ENCODE results near the gene GRIK1. TPM values are rescaled to one million over a fixed set of nuclear protein-coding genes. Genes with fewer than 3 reads are reported as not detected.

The GRIK1 gene
- total RNA-seq, 2 donors from 2014 or later, result not detected

DNA sequence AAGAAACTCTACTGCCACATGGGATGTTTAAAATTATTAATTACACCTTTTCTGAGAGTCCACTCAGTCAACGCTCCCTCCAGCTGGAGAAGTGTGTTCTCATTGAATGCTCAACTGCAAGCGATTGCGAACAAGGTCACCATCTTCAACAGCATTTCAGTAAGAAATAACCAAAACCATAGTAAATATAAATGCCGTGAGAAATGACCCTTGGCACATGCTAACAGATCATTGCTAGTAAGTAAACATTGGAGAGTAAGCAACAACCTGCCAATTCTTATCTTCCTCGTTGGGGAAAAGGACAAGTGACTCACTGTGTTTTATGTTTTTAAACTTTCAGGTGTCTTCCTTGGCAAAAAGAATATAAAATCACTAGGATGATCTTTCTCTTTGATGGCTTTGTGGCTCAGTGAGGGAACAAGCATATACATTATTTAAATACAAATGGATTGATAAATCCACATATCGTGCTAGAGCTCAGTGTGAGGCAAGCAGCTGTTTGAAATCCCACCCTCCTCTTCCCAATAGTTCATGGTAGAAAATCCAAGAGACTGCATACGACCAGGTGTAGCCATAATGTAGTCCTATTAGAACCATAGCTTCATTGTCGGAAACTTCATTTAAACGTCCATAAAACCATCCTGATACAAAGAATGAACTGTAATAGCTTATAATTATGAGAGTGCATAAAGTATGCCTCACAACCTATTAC lies 214.6 kb downstream of the GRIK1 start:
- DNase-seq (ENCODE audit: low spot score in 2 of 2) (no peak), ATAC-seq (no peak)
- Mint-ChIP-seq H3K9me3 (no peaks in the 10 kb centered on the region), H3K36me3 (no peaks in the 10 kb centered on the region), H3K27ac (no peak overlapping the region)

DNA sequence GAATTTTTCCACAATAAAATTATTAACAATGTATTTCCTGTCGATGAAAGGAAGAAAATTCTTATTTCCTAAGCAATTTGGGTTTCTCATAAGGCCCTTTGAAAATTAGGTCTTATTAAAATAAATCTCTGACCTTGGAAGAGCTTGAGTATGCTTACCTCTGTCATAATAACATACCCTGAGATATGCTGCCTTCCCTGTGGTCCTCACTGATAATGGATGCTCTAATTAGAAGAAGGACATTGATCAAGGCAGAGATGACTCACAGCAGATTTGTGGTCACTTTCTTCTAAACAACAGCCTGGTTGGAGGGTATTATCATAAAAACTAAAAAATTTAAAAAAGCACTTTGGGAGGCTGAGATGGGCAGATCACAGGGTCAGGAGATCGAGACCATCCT lies 217.8 kb downstream of the GRIK1 start:
- Mint-ChIP-seq H3K36me3 (no peaks in the 10 kb centered on the region), H3K27ac (no peak overlapping the region), H3K9me3 (no peaks in the 10 kb centered on the region)
- DNase-seq (ENCODE audit: low spot score in 2 of 2) (no peak), ATAC-seq (no peak)

GRCh38 chr21:29721221-29721620 lies 218.6 kb downstream of the GRIK1 start:
- ATAC-seq (no peak), DNase-seq (ENCODE audit: low spot score in 2 of 2) (no peak)
- H3K27ac Mint-ChIP-seq, result no peak overlapping the region
- peaks cover 0 to 4% of the 10 kb centered on the region in 2 donors for H3K9me3 Mint-ChIP-seq
- peaks cover 0 to 4% of the 10 kb centered on the region in 2 donors for H3K36me3 Mint-ChIP-seq

DNA sequence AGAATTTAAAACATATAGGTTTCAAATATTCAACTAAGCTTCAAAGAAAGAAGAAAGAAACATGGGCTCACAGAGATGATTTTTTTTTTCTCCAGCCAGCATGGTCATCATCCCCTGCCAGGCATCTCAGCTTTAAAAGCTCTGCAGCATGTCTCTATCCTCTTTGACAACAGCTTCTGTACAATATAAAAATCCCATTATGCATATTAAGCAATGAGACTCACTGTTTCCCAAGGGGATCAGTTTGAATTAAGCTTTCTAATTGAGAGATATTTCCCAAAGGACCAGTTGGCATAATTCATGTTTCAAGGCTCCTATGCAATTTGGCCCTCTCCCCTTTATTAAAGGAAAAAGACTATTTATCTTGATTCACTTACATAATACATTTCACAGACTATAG lies 220.3 kb downstream of the GRIK1 start:
- Mint-ChIP-seq H3K9me3 (peaks cover 3 to 9% of the 10 kb centered on the region in 2 donors), H3K36me3 (peaks cover 0 to 7% of the 10 kb centered on the region in 2 donors), H3K27ac (no peak overlapping the region)
- ATAC-seq, result no peak
- no peak for DNase-seq (ENCODE audit: low spot score in 2 of 2)

GRCh38 chr21:29718081-29718815 lies 221.5 kb downstream of the GRIK1 start:
- Mint-ChIP-seq H3K36me3 (peaks cover 0 to 7% of the 10 kb centered on the region in 2 donors), H3K27ac (no peak overlapping the region), H3K9me3 (peaks cover 3 to 9% of the 10 kb centered on the region in 2 donors)
- DNase-seq (ENCODE audit: low spot score in 2 of 2), result no peak
- peak; percentile 26 to 30 for ATAC-seq

- no peak for DNase-seq (ENCODE audit: low spot score in 2 of 2)
- Mint-ChIP-seq H3K27ac (no peak overlapping the region), H3K36me3 (peaks cover 0 to 7% of the 10 kb centered on the region in 2 donors), H3K9me3 (peaks cover 3 to 9% of the 10 kb centered on the region in 2 donors)
- ATAC-seq, result no peak
These were observed 222.1 kb downstream of the GRIK1 start for GRCh38 chr21:29717659-29718058.

DNA sequence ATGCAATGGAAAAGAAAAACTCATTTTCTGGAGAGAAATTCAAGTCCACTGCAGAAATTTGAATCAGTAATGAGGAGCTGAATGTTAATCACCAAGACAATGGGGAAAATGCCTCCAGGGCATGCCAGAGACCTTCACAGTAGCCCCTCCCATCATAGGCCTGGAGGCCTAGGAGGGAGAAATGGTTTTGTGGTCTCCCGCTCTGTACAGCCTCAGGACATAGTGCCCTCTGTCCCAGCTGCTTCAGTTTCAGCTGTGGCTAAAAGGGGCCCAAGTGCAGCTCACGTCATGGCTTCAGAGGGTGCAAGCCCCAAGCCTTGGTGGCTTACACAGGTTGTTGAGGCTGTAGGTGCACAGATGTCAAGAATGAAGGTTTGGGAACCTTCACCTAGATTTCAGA lies 223.0 kb downstream of the GRIK1 start:
- Mint-ChIP-seq H3K9me3 (peaks cover 3 to 9% of the 10 kb centered on the region in 2 donors), H3K27ac (no peak overlapping the region), H3K36me3 (peaks cover 0 to 7% of the 10 kb centered on the region in 2 donors)
- ATAC-seq (no peak), DNase-seq (ENCODE audit: low spot score in 2 of 2) (no peak)

- Mint-ChIP-seq H3K27ac (no peak overlapping the region), H3K9me3 (peaks cover 3 to 9% of the 10 kb centered on the region in 2 donors), H3K36me3 (peaks cover 0 to 7% of the 10 kb centered on the region in 2 donors)
- DNase-seq (ENCODE audit: low spot score in 2 of 2), result no peak
- ATAC-seq, result no peak
These were observed 224.7 kb downstream of the GRIK1 start for GRCh38 chr21:29715089-29715488.

GRCh38 chr21:29712818-29713217 lies 227.0 kb downstream of the GRIK1 start:
- DNase-seq (ENCODE audit: low spot score in 2 of 2), result no peak
- H3K9me3 Mint-ChIP-seq, result peaks cover 3 to 9% of the 10 kb centered on the region in 2 donors
- H3K36me3 Mint-ChIP-seq, result peaks cover 0 to 7% of the 10 kb centered on the region in 2 donors
- H3K27ac Mint-ChIP-seq, result no peak overlapping the region
- no peak for ATAC-seq

- Mint-ChIP-seq H3K9me3 (peaks cover 3 to 5% of the 10 kb centered on the region in 2 donors), H3K27ac (no peak overlapping the region)
These were observed 228.6 kb downstream of the GRIK1 start for GRCh38 chr21:29711236-29711635.

DNA sequence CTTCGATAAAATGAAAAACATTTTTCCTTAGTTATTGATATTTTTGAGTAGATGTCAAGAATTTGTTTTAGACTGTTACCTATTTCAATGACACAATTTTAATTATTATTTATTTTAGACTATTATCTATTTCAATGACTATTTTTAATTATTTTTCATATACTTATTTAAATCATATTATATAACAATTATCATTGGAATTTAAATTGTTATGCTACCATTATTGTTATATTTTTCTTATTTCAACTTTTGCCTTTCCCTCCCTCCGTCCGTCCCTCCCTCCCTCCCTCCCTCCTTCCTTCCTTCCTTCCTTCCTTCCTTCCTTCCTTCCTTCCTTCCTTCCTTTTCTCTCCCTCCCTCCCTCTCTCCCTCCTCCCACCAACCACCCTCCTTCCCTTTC lies 229.3 kb downstream of the GRIK1 start:
- Mint-ChIP-seq H3K9me3 (peaks cover 0 to 3% of the 10 kb centered on the region in 2 donors), H3K36me3 (no peaks in the 10 kb centered on the region), H3K27ac (no peak overlapping the region)
- no peak for DNase-seq (ENCODE audit: low spot score in 2 of 2)
- ATAC-seq, result no peak

More at GRCh38 chr21:29711236-29711635, 228.6 kb downstream of the GRIK1 start:
- peaks cover 0 to 3% of the 10 kb centered on the region in 2 donors for H3K36me3 Mint-ChIP-seq
- ATAC-seq (no peak), DNase-seq (ENCODE audit: low spot score in 2 of 2) (no peak)

GRCh38 chr21:29708401-29708800 lies 231.4 kb downstream of the GRIK1 start:
- Mint-ChIP-seq H3K9me3 (no peaks in the 10 kb centered on the region), H3K27ac (no peak overlapping the region), H3K36me3 (no peaks in the 10 kb centered on the region)
- ATAC-seq (no peak), DNase-seq (ENCODE audit: low spot score in 2 of 2) (no peak)

GRCh38 chr21:29704719-29705118 lies 235.1 kb downstream of the GRIK1 start:
- ATAC-seq, result no peak

DNA sequence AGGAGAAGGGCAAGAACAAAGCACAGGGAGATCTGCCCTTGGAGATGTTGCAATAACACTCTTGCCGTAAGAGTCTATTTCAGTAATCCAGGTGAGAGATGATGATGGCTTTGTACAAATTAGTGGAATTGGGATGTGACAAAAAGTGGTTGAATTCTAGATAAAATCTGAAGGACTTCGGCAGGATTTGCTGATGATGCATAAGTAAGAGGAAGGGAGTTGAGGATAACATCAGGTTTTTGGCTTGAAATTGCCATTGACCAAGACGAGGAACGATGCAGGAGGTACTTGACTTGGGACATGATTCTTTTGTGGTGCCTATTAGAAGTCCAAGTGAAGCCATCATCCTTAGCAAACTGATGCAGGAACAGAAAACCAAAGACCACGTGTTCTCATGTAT lies 238.1 kb downstream of the GRIK1 start:
- Mint-ChIP-seq H3K9me3 (peaks cover 0 to 10% of the 10 kb centered on the region in 2 donors), H3K27ac (no peak overlapping the region), H3K36me3 (no peaks in the 10 kb centered on the region)
- no peak for DNase-seq (ENCODE audit: low spot score in 2 of 2)
- no peak for ATAC-seq

More at GRCh38 chr21:29704719-29705118, 235.1 kb downstream of the GRIK1 start:
- DNase-seq (ENCODE audit: low spot score in 2 of 2), result no peak
- Mint-ChIP-seq H3K9me3 (peaks cover 0 to 10% of the 10 kb centered on the region in 2 donors), H3K27ac (no peak overlapping the region), H3K36me3 (no peaks in the 10 kb centered on the region)

DNA sequence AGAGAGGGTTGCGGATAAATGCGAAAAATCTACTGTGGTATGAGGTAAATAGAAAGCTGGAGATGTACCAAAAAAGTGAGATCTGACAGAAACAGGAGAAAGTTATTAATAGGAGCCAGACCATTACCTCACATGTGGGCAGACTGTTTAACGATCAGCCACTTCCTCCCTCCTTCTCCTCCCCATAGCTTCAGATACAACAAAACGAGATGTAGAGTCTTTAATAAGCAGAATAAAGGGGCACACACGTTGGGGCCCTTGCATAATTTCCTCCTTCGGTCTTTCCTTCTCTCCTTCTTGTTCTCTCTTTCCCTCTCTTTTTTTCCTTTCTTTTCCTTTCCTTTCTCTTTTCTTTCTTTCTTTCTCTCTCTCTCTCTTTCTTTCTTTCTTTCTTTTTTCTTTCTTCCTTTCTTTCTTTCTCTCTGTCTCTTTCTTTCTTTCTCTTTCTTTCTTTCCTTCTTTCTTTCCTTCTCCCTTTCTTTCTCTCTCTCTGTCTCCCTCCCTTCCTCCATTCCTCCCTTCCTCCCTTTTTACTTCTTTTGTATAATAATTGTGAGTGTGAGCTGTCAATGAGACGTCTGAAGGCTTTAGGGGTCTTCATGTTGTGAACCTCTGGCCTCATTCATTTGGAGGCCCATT lies 242.1 kb downstream of the GRIK1 start:
- Mint-ChIP-seq H3K9me3 (peaks cover 0 to 10% of the 10 kb centered on the region in 2 donors), H3K27ac (no peak overlapping the region), H3K36me3 (no peaks in the 10 kb centered on the region)
- DNase-seq (ENCODE audit: low spot score in 2 of 2) (no peak), ATAC-seq (no peak)

GRCh38 chr21:29696937-29697336 lies 242.9 kb downstream of the GRIK1 start:
- Mint-ChIP-seq H3K27ac (no peak overlapping the region), H3K36me3 (no peaks in the 10 kb centered on the region), H3K9me3 (peaks cover 0 to 10% of the 10 kb centered on the region in 2 donors)
- ATAC-seq, result no peak
- DNase-seq (ENCODE audit: low spot score in 2 of 2), result no peak
